Activated CD4-positive, CD25-positive, alpha-beta regulatory T cell treated with anti-CD3 and anti-CD28 coated beads, Interleukin-2, amount 50 U/mL, for 24 hours (primary cell): ENCODE measurements around the gene DAND5.
A peak's percentile ranks its signal among the peaks of the same experiment; 100 is the strongest.

Source experiments
- ATAC-seq, 2 donors: fragments of 150-1000 bp; cut with Tn5 transposase; one replicate each; pipeline ENCODE4 v1.10.0; 2021; ENCODE audit warnings: mild to moderate bottlenecking in 1 of 2, moderate library complexity in 1 of 2

DAND5 gene

GRCh38 chr19:13010992-13011652 lies 41.7 kb downstream of the DAND5 start:
- no peak for ATAC-seq

DNA sequence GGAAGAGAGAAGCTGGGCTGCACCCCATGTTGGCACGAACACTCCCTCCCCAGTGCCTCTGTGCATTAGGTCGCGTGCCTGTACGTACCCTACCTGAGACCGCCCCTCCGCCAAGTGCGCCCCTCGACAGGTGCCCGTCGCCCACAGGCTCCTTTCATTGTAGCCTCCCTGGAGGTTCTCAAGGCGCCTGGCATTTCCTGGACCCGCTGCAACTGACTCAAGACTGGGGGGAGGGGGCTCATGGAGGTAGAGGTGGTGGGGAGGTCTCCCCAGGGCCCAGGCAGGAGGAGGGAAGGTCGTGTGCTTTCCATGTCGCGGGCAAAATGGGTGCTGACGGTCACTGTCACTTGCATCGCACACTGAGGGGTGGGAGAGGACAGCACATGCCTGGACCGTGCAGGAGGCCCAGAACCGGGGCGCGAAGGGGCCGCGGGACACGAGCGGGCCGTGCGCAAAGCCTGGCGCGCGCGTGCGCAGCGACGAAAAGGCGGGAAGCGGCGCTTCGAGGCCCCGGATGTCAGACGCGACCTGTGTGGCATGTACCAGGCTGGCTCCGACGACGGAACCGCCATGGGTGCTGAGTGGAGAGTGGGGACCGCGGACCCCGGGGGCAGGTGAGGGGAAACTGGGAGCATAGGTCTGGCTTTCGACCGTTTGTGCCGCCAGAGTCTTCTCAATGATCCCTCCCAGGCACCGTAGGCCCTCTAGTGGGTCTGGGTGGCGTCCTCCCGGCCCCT lies 42.4 kb downstream of the DAND5 start:
- no peak for ATAC-seq

DNA sequence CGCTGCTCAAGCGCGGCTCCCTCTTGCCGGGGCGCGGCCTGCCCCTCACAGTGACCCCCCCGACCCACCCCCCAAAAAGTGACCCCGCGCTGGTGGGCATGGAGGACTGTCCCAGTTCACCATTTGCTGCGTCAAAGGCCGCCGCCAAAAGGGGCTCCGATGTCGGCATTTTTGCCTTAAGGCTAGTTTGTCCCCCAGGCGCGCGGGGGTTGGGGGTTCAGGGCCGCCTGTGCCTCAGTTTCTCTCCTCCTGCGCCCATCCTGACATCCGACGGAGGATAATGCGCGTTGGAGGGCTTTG lies 43.0 kb downstream of the DAND5 start:
- ATAC-seq: no peak

GRCh38 chr19:13012690-13013608 lies 43.6 kb downstream of the DAND5 start:
- peak; percentile 36 to 39 for ATAC-seq

DNA sequence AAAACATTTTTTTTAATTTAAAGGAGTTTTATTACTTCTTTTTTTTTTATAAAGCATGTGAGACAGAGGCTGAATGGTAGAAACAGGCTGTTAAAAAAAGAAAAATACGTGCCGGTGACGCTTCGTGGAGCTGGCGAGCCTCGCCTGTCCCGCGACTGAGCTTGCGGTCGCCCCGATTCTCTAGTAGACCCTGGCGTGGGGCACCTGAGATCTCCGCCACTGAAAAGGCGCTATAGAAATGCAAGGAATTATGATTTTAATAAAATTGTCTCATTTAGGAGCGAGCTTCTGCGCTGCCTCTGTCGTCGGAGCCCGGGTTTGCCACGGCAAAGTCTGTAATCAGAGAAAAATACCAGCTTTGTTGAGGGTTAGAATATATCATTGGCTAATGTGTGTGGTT lies 44.3 kb downstream of the DAND5 start:
- ATAC-seq: no peak

DNA sequence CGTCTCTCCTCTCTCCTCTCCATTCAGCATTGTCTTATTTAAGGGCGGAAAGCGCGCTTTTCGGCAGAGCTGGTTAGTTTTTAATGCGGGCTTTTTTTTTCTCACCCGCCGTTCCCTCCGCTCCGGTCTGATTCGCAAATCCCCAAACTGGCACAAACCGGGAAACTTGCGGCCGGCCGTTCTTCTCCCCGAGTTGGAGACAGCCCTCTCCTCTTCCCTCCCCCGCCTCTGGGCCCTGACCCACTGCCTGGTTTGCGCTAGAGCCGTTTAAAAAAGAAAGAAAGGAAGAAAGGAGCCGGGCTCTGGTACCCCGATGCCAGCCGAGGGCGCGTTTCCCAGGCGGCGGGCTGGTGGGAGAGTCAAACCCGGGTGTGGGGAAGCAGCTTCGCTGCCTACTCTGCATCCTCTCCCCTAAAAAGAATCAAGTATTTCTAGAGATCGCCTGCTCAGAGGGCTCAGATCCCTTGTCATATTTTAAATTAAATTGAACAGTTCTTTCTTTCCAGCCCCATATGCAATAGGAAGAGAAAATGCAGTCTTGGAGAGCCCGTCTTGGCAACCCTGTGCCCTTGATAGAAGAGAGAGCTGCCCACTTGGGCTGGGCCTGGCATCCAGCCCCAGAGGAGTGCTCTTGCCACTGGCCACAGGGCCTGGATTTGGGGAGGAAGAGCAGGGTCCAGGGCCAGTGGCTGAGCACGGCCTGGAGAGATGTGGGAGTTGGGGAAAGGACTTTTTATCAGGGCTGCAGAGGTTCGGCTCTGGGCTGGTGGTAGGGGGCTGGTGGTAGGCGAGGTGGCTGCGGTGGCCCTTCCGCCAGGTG lies 44.9 kb downstream of the DAND5 start:
- no peak for ATAC-seq

- no peak for ATAC-seq
These were observed 45.5 kb downstream of the DAND5 start for GRCh38 chr19:13014921-13015280.

DNA sequence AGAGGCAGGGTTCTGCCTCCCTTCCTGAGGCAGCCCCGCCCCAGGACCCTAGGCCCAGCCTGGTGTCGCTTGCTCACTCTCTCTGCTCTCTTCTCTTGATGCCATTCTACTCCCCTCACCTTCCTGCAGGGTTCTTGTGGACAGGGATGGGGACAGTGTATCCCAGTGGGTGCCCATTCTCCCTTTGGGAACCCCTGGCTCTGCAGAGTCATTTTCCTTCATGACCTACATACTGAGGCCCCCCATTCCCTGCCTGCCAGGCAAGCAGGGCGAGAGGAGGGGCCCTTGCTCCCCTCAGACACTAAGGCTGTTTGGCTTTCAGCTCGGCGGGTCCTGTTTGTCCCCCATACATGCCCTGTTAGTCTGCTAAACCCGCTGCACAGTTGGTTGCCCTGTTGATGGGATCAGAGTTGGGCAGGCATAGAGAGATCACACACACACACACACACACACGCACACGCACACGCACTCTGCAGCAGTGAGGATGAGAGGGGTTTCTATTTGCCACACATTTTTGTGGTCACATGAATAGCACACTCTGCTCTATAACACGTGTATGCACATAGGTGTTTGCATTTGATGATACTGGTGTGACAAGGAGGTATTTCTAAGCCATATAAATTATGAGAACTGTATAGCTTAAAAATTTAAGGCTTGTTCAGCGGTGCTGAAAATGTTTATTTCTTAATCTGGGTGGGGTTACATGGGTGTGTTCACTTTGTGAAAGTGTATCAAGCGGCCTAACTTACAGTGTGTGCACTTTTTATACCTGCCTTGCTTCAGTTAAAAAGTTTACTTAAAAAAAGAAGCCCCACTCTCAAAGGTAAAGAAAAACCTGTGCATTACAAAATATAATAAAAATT lies 46.2 kb downstream of the DAND5 start:
- ATAC-seq: no peak

GRCh38 chr19:13016245-13016627 lies 46.9 kb downstream of the DAND5 start:
- no peak for ATAC-seq

- ATAC-seq: no peak
These were observed 47.4 kb downstream of the DAND5 start for GRCh38 chr19:13016628-13017305.

DNA sequence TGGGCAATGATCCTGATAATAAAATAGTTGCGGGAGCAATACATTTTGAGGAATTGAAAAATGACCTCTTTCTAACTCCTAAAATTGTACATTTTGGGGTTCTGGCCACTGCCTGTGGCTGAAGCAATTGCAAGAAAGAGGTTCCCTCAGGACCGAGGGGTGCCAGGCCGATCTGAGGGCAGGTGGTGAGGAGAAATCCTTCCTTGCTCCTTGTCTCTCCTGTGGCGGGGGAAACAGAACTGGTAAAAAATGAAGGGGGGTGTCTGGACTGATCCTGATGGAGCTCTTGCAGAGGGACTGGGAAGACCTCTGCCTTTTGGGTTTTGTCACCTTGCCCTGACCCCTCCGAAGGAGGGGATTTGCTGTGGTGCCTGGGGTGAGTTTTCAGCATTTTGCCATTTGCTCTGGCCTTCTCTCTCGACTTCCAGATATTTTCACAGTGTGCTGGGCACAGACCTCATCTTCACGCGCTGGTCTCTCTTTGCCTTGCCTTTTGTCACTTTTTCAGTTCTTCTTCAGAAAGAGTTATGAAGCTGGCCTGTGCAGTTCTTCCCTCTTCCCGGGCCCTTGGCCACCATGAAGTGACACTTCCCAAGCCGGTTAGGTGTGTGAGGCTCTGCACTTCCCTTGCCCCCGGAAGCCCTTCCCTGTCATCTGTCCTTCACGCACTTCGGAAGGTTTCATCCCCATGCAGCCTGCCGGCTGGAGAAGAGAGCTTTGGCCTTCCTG lies 48.1 kb downstream of the DAND5 start:
- ATAC-seq: no peak

DNA sequence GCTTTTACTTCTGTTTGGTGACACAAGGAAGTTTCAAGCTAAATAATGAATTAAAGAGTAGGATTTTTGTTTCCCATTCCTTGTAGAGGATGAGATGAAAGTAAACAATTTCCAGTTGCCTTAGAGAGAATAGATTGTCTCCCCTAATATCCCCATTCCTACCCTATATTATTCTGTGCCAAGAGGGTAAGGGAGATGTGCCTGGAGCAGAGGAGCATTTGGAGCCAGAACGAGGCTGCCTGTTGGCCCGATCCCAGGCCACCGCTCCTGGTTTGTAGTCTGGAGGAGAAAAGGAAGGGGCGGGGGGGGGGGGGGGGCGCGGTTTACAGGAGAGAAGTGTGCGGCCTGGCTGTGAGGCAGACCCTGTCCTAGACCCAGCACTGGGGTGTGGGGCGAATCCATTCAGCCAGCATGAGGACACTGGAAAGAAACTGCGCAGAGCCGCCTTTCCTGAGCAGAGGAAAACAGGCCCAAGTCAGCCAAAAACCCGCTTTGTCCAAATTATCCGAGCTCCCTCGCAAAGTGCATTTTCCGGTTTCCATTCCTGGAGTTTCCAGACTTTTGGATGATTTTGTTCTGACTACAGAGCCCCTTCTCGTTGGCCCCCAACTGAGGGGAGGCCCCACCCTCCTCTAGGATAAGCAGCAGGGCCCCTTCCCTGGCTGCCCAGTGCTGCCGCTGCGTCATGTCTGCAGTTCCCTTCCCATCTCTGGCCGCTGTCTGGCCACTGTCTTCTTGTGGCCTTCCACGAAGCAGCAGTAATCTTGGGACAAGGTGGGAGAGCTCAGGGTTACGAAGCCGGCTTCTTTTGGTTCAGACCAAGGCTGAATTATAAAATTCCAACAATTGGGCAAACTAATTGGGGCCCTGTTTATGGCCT lies 48.9 kb downstream of the DAND5 start:
- no peak for ATAC-seq

- no peak for ATAC-seq
These were observed 50.0 kb downstream of the DAND5 start for GRCh38 chr19:13019332-13019731.

- ATAC-seq: no peak
These were observed 50.6 kb downstream of the DAND5 start for GRCh38 chr19:13020002-13020414.

DNA sequence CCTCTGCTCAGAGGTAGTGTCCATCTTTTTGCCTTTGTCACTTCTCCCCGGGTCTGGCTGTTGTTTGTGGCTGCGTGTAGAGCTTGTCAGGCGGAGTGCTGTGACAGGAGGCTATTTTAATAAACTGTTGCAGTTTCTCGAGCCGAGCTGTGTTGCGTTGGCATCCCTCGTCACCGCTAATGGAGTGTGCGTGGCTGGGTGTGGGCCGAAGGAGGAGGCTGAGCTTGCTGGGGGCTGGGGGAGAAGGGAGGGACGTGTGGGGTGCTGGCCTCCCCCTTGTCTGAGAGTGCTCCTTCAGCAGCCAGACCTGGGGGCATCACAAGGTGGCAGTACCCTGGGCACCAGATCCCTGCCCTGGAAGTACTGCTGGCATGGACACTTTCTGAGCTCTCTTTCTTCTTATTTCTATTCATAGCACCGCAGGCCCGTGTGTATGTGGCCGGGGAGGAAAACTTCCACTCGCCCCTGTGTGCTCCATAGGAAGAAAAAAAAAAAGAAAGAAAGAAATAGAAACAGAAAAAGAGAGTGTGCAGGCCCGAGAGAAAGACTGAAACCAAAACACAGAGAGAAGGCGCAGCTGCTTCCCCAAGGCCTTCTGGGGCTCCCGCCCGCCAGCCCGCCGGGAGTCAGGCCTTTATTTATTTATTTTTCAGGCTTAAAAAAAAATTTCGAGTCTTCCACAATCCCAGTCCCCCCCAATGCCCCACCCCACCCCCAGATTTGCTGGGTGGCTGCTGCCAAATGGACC lies 52.9 kb downstream of the DAND5 start:
- no peak for ATAC-seq

DNA sequence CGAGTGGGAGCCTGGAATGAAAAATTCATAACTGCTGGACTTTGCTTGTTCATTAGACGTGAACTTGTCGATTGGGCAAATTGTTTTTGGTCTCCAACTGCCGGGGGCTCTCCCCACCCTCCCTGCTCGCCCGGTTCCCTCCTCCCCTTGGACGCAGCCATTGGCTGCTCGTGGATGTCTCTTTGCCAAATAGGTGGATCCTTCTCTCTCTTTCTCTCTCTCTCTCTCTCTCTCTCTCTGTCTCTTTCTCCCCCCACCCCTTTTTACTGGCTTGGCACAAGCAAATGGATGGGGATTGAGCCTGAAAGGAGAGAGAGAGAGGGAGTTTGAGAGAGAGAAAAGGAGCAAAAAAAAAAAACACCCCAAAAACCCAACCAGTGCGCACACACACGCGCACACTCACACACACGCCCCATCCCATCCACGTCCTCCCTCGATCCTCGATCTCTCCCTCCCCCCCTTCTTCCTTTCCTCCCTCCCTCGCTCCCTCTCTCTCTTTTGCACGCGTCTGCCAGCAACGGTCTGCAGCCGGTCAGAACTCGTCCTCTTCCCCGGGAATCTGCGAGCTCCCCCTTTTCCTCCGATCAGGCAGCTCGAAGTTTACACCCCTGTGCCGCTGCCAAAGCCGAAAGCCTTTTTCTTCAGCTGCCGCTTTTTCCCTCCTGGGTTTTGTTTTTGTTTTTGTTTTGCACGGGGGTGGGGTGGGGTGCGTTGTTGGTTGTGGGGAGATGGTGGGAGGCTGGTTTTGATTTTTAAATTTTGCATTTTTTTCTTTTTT lies 53.7 kb downstream of the DAND5 start:
- ATAC-seq: no peak

GRCh38 chr19:13023656-13024055 lies 54.3 kb downstream of the DAND5 start:
- no peak for ATAC-seq
